DND-41 (cell line): ENCODE measurements around the gene EMC10.

Experiments
- CTCF ChIP-seq: IDR thresholded peaks from 2 replicates; pipeline ENCODE4 v1.5.1; 2012; ENCODE audit warnings: borderline replicate concordance, low read length, moderate library complexity, mild to moderate bottlenecking; ENCODE audit not compliant: poor library complexity, severe bottlenecking; ENCODE audit errors: extremely low read depth
- EZH2 ChIP-seq: IDR thresholded peaks from 3 replicates; pipeline ENCODE4 v1.6.1; 2012; ENCODE audit warnings: borderline replicate concordance, low read depth, mild to moderate bottlenecking, moderate library complexity, low read length, inconsistent platforms; ENCODE audit not compliant: severe bottlenecking

GRCh38 chr19:50522881-50523280 is 46.6 kb downstream of the EMC10 start:
- TF ChIP-seq CTCF, result no peak
- no peak for TF ChIP-seq EZH2
